ENCODE results near the gene EHF.
A peak's percentile ranks its signal among the peaks of the same experiment; 100 is the strongest.

EHF gene

DNA sequence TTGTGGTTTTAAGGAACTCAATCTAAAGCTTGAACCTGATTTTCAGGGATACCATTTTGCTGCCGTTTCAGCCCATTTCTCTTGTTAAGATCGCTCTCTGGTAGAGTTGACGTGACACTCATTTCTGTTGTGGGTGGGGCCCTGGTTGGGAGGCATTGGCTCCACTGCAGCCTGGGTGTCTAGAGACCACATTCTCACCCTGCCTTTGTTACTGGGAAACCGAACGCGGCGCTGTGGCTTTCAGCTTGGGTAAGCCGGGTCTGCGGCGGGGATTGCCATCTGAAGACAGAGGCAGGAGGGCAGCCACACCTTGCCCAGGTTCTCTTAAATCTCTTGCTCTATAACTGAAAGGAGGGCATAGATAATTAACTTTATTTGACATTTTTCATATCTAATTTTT is 3.2 kb downstream of the EHF start:
- peak overlapping the region; percentile 10; the same call in 1 of the 2 replicates for H3K27ac ChIP-seq
- no peak for TF ChIP-seq ZFX (IDR thresholded peaks at IDR 0.05; ENCODE audit: borderline replicate concordance)
- TF ChIP-seq, protein P1, sequence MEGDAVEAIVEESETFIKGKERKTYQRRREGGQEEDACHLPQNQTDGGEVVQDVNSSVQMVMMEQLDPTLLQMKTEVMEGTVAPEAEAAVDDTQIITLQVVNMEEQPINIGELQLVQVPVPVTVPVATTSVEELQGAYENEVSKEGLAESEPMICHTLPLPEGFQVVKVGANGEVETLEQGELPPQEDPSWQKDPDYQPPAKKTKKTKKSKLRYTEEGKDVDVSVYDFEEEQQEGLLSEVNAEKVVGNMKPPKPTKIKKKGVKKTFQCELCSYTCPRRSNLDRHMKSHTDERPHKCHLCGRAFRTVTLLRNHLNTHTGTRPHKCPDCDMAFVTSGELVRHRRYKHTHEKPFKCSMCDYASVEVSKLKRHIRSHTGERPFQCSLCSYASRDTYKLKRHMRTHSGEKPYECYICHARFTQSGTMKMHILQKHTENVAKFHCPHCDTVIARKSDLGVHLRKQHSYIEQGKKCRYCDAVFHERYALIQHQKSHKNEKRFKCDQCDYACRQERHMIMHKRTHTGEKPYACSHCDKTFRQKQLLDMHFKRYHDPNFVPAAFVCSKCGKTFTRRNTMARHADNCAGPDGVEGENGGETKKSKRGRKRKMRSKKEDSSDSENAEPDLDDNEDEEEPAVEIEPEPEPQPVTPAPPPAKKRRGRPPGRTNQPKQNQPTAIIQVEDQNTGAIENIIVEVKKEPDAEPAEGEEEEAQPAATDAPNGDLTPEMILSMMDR (IDR thresholded peaks at IDR 0.05): no peak

DNA sequence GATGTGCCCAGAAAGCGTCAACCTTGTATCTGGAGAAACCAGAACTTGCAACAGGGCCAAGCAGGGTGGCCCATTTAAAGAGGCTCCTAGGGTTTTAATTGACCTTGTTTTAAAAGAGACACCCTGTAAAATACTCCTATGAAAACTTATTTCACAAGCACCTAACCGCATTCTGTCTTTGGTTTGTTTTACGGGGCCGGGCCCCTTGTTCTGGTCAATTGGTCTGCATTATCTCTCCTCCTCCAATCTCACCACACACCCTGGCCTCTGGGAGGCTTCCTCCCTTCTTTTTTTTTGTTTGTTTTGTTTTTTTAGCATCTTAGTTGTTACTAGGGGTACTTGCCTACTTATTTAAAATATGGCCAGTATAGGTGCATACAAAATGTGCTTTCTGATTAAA is 4.7 kb downstream of the EHF start:
- no peak for TF ChIP-seq ZFX (IDR thresholded peaks at IDR 0.05; ENCODE audit: borderline replicate concordance)
- TF ChIP-seq, protein P1 (IDR thresholded peaks at IDR 0.05): no peak
- H3K27ac ChIP-seq: peak overlapping the region; percentile 14; the same call in 1 of the 2 replicates

DNA sequence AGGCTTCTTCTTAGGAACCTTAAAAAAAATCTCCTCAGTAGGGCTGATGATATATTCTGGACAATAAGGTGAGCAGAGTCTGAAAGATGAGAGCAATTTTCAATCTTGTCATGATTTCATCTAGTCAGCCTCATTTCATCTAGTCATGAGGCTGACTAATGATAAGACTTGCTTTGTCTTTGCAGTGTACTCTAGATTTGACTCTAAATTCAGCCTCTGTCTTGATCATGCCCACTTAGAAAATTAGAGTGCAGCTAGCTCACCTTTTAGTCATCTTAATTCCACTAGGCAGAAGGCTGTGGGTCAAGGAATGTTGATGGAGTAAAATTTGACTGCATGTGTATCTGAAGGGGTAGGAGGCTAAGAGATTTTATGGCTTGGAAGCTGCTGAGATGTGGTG is 5.5 kb downstream of the EHF start:
- no peak for TF ChIP-seq ZFX (IDR thresholded peaks at IDR 0.05; ENCODE audit: borderline replicate concordance)
- TF ChIP-seq, protein P1 (IDR thresholded peaks at IDR 0.05): no peak
- peak overlapping the region; percentile 14; the same call in 1 of the 2 replicates for H3K27ac ChIP-seq

DNA sequence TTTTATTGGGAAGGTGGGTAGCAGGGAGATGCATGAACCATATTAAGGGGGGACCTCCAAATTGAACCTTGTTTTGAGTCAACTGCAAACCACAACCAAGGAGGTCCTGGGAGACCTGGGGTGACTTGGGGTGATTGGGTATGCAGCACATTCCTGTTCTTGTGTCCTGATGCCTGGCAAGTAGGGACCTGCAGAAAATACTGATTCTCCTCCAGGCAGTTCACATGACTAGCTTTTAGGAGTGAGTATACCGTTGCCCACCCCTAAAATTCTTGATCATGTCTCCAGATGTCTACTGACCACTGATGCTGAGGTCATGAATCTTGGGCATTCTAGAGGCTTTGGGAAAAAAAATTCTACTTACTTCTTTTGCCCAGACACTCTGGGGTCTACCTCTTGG is 6.3 kb downstream of the EHF start:
- H3K27ac ChIP-seq: no peak overlapping the region
- TF ChIP-seq, protein P1 (IDR thresholded peaks at IDR 0.05): no peak
- no peak for TF ChIP-seq ZFX (IDR thresholded peaks at IDR 0.05; ENCODE audit: borderline replicate concordance)

DNA sequence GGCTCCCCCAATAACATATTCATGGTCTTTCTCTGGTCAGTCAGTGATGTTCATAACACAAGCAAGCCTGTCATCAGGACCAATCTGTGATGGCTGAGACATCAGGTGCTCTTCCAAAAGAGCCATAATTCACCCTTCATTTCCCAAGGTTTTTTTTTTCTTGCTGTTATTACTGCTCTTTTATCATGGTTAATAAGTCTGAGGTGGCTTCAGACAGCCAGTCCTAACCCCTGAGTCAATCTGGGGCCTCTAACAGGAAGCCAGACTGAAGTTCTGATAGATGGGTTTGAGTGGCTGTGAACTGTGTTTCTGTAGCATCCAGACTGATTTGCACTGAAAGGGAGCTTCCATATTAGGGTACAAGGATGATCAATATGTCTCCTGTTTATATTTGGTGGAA is 8.8 kb downstream of the EHF start:
- no peak for TF ChIP-seq ZFX (IDR thresholded peaks at IDR 0.05; ENCODE audit: borderline replicate concordance)
- TF ChIP-seq, protein P1 (IDR thresholded peaks at IDR 0.05): no peak
- peak overlapping the region; percentile 99 for H3K27ac ChIP-seq

- H3K27ac ChIP-seq: peak overlapping the region; percentile 99
- TF ChIP-seq, protein P1 (IDR thresholded peaks at IDR 0.05): no peak
- no peak for TF ChIP-seq ZFX (IDR thresholded peaks at IDR 0.05; ENCODE audit: borderline replicate concordance)
Measured at GRCh38 chr11:34630544-34630943, 9.7 kb downstream of the EHF start.

- H3K27ac ChIP-seq: peak overlapping the region; percentile 99
- no peak for TF ChIP-seq ZFX (IDR thresholded peaks at IDR 0.05; ENCODE audit: borderline replicate concordance)
- TF ChIP-seq, protein P1 (IDR thresholded peaks at IDR 0.05): no peak
Measured at GRCh38 chr11:34631297-34631696, 10.4 kb downstream of the EHF start.

All from 22Rv1 (cell line).